ENCODE measurements around the gene CUL7.

The CUL7 gene

DNA sequence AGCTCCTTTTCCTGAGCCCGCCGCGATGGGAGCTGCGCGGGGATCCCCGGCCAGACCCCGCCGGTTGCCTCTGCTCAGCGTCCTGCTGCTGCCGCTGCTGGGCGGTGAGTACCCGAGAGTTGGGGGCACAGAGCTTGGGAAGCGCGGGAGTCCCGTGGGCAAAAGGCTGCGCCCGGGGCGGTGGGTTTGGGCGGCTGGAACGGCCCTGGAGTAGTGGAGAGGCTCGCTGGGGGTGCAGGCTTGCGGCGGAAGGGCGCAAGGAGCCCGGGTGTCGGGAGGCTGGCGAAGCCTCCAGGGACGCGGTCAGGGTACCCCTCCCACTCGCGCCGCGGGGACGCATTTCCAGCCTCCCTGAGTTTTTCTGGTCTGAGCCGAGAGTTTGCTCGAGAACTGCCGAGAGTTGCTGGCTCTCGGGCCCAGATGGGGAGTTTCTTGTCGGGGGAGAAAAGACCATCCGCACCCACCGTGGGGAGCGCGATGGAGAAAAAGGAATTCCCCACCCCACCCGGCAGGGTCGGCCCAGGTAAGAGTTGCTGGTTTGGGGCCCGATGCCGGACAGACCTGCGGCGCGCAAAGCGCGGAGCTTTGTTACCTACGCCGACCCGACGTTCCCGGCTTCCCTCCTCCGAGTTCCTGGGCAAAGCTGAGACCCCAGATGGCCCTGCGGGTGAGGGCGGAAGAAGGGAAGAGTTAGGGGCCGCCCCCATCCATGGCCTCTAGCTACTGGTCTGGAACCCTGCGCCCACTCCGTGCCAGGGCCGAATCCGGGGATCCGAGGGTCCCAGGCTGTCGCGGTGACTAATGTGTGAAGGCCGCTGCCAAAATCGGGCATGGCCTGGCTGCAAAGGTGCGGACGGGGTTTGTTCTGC, 23.0 kb upstream of the CUL7 start:
- no peak for DNase-seq

DNA sequence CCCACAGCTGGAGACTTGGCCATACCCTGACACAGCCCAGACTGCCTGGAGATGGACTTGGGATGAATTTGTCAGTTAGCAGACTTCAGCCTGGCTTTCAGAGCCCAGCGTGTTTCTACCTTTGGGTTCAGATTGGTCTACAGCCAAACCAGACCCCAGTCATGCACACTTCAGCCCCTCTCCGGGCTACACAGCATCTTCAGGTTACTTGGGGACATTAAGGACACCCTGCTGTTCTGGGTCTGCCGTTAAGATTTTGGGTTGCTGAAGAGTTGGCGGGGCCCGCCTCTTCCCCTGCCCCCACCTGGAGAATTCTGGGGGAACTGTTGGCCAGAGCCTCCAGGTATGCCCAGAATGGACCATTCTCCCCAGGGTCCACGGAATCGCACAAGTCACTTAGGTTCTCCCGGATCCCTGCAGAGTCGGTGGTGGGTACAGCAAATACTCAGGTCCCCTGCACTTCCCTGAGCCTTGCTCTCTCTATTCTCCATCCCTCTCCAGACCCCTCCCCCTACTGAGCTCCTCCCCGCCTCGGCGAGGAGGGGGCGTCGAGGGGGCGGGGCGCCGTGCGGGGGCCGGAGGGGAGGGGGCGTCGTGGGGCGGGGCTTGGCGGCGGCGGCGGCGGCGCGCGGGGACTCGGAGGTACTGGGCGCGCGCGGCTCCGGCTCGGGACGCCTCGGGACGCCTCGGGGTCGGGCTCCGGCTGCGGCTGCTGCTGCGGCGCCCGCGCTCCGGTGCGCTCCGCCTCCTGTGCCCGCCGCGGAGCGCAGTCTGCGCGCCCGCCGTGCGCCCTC, 22.2 kb upstream of the CUL7 start, which contains the start of gene PTK7:
PTK7 (plus strand) TSS at position 645 of the 794 bp plus-strand sequence. CDS start 175 bp downstream, outside the sequence.
- DNase-seq = no peak

DNA sequence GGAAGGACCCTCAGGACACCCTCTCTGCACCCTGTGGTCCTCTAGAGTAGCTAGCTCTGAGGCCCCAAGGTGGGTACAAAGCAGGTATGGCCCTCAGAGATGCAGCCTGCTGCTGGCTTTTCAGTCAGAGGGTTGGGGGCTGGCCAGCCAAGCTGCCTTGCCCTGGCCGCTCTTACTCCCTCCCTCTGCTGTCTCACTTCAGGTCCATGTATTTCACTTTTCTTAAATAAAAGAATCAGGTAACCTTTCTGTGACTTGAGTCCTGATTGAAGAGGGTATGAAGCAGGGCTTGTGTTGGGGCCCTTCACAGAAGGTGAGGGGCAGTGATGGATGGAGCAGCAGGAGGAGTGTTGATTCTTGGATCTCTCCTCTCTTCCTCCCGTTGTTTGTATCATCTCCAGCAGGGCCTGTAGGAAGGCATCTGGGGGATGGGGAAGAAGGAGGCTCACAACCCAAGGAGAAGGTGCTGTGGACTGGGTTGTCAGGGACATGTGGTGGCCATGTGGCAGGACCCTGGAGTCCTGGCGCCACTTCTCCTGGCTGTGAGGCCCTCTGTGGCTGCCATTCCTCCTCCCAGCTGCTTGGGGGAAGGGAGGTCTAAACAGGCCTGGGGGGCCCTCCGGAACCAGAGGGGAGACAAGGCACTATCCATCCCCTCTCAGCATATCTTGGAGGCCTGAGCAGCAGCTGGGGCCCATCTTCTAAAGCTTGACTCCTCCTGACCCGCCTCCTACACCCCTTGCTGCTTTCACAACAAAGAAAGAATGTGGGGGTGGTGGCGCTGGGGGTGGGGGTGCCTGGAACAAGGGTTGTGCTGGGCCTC, 21.4 kb upstream of the CUL7 start:
- DNase-seq = no peak

DNA sequence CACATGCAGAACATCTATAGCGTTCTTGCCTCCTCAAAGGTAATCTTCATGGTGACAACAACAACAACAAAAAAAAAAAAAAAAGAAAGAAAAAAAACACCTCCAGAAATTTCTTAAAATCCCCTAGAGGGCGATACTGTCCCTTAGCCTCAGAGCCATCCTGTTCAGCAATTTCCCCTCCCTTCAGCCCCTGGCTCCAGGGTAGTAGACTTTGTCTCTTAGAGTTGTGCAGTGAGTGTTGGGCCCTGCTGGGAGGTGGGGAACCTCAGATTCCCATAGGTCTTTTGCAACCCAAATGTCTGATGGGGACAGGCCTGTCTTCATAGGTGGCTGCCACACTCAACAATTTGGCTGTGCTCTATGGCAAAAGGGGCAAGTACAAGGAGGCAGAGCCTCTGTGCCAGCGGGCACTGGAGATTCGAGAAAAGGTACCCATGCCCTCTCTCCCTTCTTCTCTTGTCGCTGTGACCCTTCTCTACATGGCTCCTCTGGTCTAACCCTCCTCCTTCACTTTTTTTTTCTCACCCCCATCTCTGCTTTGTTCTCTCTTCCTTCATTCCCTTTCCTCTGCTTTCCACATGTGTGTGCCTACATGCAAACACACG, 16.5 kb upstream of the CUL7 start:
- DNase-seq = peak; percentile 31

DNA sequence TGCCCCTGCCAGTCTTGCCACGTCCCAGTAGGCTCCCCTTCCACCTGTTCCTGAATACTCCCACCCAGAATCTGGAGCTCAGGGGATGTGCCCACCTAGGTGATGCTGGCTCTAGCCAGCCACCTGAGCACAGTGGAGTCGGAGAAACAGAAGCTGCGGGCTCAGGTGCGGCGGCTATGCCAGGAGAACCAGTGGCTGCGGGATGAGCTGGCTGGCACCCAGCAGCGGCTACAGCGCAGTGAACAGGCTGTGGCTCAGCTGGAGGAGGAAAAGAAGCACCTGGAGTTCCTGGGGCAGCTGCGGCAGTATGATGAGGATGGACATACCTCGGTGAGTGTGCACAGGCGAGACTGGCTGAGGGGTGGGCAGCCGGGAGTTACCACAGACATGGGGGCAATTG, 9.2 kb upstream of the CUL7 start:
- no peak for DNase-seq

DNA sequence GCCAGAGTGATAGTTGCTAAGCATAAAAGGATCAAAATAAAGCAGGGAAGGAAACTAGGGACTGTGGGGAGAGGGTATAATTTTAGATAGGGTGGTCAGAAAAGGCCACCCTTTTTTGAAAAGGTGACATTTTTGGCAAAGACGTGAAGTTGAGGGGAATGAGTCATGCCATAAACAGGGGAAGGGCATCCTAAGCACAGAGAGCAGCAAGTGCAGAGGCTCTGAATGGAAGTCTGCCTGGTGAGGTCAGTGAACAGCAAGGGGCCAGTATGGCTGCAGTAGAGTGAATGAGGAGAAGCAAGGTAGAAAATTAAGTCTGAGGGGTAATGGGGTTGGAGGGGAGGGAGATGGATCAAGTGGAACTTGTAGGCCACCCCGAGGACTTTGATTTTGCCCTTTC, 8.2 kb upstream of the CUL7 start:
- DNase-seq = no peak

DNA sequence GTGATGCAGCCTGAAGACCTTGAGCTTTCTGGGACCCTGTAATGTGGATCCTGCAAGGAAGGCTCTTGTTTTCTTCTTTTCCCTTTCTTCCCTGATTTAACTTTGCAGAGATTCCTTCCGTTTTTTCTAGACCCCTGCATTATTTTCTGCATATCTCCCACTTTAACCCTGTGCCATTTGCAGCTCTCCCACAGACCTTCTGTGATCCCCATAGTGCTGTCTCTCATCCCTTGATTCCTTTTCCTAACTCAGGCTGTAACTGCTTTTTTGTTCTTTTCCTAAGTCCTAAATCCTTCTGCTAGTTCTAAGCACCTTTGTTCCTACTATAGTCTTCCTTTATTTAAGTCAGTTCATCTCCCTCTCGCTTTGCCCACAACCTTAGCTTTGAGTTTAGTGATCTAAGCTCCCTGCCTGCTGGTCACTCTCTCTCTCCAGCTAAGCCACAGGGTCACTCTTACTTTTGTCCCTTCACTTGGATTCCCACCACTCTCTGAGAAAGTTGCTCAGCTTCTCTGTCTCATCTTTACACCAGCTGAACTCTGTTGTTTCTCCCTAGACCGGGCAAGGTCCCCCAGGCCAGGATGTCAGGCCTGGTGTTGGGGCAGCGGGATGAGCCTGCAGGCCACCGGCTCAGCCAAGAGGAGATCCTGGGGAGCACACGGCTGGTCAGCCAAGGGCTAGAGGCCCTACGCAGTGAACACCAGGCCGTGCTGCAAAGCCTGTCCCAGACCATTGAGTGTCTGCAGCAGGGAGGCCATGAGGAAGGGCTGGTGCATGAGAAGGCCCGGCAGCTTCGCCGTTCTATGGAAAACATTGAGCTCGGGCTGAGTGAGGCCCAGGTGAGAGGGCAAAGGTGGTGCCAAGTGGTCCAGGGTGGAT, 7.3 kb upstream of the CUL7 start:
- no peak for DNase-seq

DNA sequence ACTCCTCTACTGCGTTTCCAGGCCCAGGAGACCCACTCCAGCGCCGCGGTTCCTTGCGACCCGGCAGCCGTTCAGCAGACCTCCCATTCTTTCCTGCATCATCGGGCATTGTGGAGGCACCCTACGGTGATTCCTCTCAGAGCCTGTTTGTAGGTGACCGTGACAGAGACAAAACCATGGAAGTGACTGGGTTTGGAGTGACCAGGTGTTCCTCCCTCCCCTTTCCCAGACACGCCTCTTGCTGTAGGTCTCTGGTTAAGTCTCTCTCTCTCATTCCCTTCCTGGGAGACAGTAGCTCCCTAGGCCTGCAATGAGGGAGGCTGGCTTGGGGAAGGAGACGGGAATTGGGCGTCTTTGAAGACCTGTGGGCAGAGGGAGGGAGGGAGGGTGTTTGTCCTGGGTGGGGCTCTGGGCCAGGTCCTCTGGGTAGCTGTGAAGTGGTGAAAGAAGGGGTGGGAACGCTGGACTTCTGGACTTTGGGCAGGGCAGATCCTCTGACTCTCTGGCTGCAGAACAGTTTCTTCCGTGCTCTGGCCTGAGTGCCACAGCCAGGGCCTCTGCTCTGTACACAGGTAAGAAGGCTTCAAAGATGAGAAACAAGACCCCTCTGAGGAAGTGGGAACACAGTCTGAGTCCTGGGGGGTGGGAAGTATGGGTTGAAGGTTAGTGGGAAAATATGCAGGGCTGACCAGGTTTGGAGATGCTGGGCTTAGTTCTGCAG, 6.5 kb upstream of the CUL7 start:
- DNase-seq = no peak

DNA sequence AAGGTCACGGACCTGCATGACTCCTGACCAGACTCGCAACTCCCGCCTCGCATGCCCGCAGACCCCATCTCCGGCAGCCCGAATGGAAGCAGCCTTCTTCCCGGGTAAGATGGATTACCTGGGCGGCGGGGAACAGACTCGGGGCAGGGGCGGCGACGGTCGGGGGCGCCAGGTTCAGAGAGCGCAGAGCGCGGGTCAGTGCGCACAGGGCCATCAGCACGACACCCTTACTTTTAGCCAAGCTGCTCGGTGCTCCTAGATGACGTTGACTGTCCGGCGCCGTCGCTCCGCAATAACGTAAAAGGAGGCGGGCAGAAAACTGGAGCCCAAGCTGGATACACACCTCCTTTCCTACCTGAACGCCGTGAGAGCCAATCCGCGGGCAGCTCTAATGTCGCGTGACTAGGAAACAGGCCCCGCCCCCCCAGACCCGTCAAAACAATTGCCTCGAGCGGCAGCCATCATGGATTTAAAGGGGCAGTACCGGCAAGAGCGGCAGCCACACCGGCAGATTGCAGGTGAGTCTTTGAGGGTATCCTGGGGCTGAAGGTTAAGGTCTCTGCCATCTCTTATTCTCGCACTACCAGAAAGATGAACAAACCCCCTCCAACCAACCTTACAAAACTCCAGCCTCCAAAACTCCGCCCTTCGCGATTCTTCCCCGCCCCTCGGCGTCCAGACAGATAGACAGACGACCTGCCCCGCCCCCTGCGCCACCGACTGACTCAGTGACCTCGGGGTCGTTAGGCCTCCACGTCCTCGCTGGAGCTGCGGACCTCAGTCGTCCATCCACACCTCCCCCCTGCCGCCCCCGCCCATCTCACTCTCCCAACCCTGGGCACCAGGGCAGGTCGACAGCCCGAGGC, 5.8 kb upstream of the CUL7 start, which contains the start of the genes KLC4 and MRPL2:
KLC4 (plus strand) TSS at position 464 of the 866 bp plus-strand sequence. CDS start 1,705 bp downstream, outside the sequence.
MRPL2 (minus strand) TSS at position 267 of the 866 bp plus-strand sequence; CDS start at position 214, 53 bp downstream.
- DNase-seq = peak; percentile 99

DNA sequence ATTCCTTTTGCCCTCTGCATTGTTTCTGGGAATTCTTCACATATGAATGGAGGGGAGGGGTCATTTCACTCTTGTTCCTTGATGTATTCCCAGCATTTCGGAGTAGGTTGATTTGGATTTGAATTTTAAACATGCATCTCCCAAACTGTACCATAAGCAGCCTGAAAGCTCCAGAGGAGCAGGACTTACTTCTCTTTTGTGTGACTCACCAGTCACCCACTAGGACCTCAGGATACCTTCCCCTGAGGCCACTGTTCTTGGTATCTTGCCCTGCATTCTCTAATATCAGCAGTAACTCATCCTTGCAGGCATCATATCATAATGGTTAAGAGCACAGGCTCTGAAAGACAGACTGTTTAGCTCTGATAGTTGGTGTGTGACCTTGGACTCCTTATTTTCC, 4.9 kb upstream of the CUL7 start:
- peak; percentile 27 for DNase-seq

DNA sequence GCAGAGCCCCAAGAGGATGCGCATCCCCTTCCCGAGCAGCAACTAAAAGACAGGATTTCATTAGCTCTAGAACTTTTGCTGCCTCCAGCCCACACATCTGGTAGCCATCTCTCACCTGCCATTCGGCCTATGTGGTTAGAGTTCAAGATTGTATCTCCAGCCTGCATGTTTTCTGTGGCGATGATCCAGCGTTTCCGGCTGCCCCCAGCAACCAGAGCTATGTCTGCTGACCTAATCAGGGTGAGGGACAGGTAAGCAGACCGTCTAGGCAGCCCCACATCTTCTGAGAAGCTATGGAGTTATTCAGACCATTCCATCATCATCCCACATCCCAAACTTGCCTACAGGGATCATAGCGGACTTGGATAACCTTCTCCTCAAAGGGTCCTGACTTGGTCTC, 2.3 kb upstream of the CUL7 start:
- no peak for DNase-seq

DNA sequence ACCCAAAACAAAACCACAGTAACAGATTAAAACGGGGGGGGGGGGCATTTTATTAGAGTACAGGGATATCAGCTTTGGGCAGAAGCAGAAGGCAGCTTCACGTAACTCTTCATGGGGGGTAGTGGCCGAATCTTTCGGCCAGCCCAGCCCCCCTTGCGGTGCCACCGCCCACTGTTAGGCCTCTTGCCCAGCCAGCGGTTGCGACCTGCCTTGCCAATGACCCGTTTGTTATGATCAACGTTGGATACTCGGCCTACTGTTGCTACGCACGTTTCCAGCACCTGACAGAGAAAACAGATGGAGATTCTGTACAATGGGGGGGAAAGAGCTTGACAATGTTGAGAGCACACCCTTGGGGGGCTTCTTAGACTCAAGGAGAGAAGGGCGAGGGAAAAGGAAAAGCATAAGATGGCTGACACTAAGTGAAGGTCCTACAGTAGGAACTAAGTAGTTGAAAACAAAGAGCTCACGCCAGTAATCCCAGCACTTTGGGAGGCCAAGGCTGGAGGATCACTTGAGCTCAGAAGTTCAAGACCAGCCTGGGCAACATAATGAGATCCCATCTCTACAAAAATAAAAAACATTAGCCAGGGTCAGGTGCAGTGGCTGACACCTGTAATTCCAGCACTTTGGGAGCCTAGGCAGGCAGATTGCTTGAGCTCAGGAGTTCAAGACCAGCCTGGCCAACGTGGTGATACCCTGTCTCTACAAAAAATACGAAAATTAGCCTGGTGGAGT, 724 bp upstream of the CUL7 start:
- no peak for DNase-seq

DNA sequence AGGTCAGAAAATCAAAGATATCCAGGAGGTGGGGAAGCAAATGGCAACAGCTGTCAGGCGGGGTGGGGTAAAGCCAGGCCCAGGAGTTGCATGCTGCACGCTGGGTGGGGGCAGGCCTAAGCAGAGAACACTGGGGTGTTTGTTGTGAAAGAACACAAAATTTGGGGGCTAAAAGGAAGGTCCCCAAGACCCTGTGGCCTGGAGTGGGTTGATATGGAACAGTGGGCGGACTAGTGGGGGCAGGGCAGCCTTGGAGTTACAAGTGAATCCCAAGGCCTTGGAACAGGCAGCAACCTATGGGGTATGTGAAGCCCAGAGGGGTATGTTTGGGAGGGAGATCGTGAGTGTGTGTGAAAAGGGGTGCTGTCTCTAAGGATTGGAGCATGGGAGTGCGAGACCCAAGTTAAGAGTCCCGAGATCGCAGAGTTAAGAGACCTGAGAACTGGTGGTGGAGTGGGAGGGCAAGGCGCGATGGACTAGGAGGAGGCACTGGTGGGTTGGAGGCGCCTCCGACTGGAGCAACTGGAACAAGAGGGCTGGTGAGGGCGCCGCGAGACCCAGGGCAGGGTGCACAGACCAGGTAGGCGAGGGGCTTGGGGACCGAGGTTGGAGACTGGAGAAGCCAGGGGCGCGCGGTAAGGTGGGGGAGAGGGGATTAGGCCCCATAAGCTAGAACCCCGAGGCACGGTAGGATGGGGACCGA, 658 bp downstream of the CUL7 start:
- no peak for DNase-seq

DNA sequence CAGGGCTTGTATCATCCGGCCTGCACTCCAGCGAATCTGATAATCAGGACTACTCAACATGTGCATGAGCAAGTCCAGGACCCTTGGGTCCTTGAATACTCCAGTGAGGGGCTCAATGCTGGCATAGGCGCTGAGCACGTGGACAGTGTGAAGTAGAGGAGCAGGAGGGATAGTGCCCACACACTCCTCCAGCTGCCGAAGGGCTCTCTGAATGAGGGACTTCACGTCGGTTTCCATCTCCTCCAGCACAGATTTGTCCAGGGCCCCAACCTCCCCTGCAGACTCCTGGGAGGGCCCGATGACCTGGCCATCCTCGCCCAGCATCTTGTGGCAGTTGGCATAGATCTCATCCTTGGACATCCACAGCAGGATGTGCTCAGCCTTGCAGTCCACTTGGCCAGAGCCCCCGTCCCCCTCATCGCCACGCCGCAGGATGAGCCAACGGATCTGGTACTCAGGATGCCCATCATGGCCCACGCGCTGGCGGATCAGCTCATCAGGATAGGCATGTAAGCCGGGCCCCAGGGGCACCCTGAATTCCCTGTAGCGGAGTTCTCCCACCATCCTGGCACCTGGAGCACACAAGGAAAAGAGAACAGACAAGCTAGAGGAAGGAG, 1.3 kb downstream of the CUL7 start:
- no peak for DNase-seq

DNA sequence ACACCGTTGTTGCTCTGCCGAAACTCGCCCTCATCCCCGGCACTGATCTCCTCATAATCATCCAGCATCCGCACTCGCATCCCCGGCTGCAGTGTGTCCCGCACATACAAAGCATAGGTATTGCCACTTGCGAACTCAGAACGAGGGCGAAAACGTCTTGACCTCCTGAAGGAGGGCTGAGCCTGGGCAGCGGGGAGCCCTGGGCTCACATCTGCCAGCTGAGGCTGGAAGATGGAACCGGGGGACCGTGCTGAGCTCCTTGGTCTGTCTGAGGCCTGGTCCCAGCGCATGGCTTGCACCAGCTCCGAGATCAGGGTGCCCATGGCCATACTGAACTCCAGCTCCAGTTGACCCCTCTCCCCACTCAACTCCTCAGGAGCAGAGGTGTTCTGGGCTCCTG, 2.7 kb downstream of the CUL7 start:
- DNase-seq = no peak

DNA sequence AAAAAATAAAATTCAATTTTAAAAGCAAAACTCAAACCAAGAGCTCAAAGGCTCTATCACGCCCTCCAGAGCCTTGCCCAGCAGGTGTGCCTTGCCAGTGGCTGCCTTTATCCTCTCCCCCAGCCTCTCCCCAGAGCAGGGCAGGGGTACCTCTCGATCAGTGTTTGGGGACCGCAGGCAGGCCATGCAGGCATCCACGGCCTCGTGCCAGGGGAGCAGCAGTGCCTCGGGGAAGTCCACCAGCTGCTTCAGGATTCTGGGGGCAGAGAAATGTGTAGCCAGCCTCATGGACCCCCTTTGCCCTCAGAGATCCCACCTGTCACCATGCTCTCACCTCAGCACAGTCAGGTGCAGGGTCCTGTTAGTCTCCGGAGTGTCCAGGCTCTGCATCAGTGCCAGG, 5.7 kb downstream of the CUL7 start:
- DNase-seq = no peak

DNA sequence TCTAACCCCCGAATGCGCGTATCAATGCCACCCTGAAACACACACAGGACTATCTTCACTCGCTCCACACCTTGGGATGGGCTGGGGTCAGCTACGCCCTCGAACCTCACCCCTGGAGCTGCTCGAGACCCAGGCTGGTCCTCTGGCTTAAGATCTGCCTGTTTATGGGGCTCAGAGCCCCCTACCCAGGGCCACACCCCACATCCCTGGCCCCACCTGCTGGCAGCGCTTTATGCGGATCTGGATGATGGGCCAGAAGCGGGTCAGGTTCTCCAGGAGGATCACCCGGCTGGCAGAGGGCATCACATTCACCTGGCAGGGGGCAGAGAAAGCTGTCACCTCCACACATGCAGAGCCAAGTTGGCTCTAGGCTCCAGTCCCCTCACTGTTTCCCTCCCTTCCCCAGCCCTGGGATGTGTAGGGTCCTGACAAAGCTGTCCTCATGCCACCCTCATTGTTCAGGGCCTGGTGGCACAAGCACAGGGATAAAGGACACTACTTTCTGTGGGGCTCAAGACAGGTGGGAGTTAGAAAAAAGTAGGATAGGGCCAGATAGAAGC, 8.2 kb downstream of the CUL7 start:
- no peak for DNase-seq
